Small intestine (tissue), 7 donors: Measurements from ENCODE around the gene OOSP2. TPM values are rescaled to one million over a fixed set of nuclear protein-coding genes. Genes with fewer than 3 reads are reported as not detected.
"Not testable (repeated sequence)": the region's sequence is repeated elsewhere in the genome, so short reads cannot be mapped to it uniquely, and the experiment has no call there.

Experiments
- DNase-seq, 2 donors: peaks; one replicate each; pipeline versions ENCODE4 v3.0.0 to v3.0.0-alpha.2; 2013
- FAIRE-seq: peaks from 2 replicates; lab custom pipeline; 2012; peaks lifted over from hg19 to GRCh38; lab: Jason Lieb, UNC
- H3K27ac ChIP-seq, 3 donors: one replicate each; pipeline ENCODE4 v1.5.1; 2013; ENCODE audit warnings: low read length in 2 of 3, mild to moderate bottlenecking in 2 of 3, control low read depth in 1 of 3, inconsistent platforms in 1 of 3, low read depth in 1 of 3, moderate library complexity in 1 of 3
- H3K27me3 ChIP-seq, 3 donors: one replicate each; pipeline ENCODE4 v1.6.1; 2013; ENCODE audit warnings: low read length in 3 of 3, inconsistent platforms in 1 of 3; ENCODE audit not compliant: control insufficient read depth in 3 of 3, insufficient read depth in 3 of 3
- H3K36me3 ChIP-seq, 3 donors: one replicate each; pipeline ENCODE4 v1.6.1; 2013; ENCODE audit warnings: low read length in 3 of 3, inconsistent platforms in 1 of 3, low read depth in 1 of 3, mild to moderate bottlenecking in 1 of 3, moderate library complexity in 1 of 3; ENCODE audit not compliant: control insufficient read depth in 3 of 3, insufficient read depth in 2 of 3
- H3K4me1 ChIP-seq, 3 donors: one replicate each; pipeline ENCODE4 v1.6.1; 2013; ENCODE audit warnings: low read length in 2 of 3, inconsistent platforms in 1 of 3, low read depth in 1 of 3, mild to moderate bottlenecking in 1 of 3, moderate library complexity in 1 of 3; ENCODE audit not compliant: control insufficient read depth in 3 of 3, insufficient read depth in 2 of 3
- H3K4me3 ChIP-seq, 3 donors: one replicate each; pipeline ENCODE4 v1.5.1; 2013; ENCODE audit warnings: low read length in 3 of 3, control low read depth in 1 of 3, inconsistent platforms in 1 of 3, low read depth in 1 of 3, mild to moderate bottlenecking in 1 of 3, moderate library complexity in 1 of 3
- H3K9me3 ChIP-seq, 2 donors: one replicate each; pipeline ENCODE4 v1.6.1; 2013; ENCODE audit warnings: low read depth in 1 of 2, low read length in 1 of 2; ENCODE audit not compliant: control insufficient read depth in 2 of 2, insufficient read depth in 1 of 2
- WGBS, 3 donors: extraction: QIAGEN DNeasy Blood & Tissue Kit; methylation state at CpG; one replicate each; pipeline ENCODE4 v1.1.7; 2013; 5-methylcytosine and 5-hydroxymethylcytosine counted together
- polyA plus RNA-seq, 4 donors: library from polyadenylated mRNA; stranded (reverse) in 3 of 4; unstranded in 1 of 4; fragments of 200-250 nt in 3 of 4; fragments of 120-200 nt in 1 of 4; gene quantifications; one replicate each; pipeline versions ENCODE4 v1.2.1 to v1.2.3, GENCODE V29; 2013
- donor health status: healthy with polysubstance abuse.
- donor health status: control.
- donor health status: control.
- donor health status: Bipolar disorder and iron deficiency.
- donor health status: healthy.

The OOSP2 gene
- polyA plus RNA-seq, 4 donors, result not detected

DNA sequence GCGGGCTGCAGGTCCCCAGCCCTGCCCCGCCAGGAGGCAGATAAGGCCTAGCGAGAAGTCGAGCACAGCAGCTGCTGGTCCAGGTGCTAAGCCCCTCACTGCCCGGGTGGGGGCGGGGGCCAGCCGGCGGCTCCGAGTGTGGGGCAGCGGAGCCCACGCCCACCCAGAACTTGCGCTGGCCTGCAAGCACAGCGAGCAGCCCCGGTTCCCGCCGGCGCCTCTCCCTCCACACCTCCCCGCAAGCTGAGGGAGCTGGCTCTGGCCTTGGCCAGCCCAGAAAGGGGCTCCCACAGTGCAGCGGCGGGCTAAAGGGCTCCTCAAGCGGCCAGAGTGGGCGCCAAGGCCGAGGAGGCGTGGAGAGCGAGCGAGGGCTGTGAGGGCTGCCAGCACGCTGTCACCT lies 19.8 kb upstream of the OOSP2 start:
- H3K9me3 ChIP-seq, H3K27ac ChIP-seq, H3K4me1 ChIP-seq, H3K4me3 ChIP-seq, DNase-seq, H3K36me3 ChIP-seq, FAIRE-seq, H3K27me3 ChIP-seq: not testable (repeated sequence)
- WGBS, 3 donors, result 93 to 98% (median 98%) methylated on average over 21 to 27 of the region's 27 CpGs

DNA sequence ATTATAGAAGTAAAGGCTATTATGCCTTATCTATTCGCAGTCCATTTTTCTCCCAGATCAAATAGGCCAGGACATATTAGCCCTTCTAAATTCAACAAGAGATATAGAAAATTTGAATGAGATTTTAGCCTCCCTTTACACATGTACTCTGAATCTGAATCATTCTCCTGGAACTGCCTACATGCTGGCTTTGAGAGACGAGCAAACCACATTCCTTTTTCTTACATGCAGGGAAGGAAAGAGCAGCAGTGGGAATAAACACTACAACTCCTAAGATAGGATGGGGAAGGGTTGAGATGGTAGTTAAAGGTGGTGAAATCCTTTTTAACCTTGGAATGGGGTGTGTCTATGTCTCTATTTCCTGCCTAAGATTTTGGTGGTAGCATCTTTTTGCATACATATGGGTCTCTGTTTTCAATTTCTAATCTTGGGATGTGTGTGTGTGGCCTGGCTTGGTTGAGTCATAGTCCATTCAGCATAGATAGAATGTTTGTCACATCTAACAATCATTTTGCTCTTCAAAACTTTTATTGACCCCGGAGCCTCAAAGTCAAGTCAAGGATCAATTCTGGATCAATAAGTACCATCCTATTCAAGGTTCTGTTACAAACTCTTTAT lies 11.1 kb upstream of the OOSP2 start:
- Histone ChIP-seq H3K27me3 (no peaks in the 10 kb centered on the region), H3K4me3 (no peak overlapping the region), H3K9me3 (no peaks in the 10 kb centered on the region), H3K36me3 (no peaks in the 10 kb centered on the region), H3K4me1 (no peaks in the 10 kb centered on the region), H3K27ac (no peak overlapping the region)
- 85 to 88% (median 87%) methylated on average over 3 of the region's 3 CpGs for WGBS, 3 donors
- no peak for FAIRE-seq
- DNase-seq, result no peak

DNA sequence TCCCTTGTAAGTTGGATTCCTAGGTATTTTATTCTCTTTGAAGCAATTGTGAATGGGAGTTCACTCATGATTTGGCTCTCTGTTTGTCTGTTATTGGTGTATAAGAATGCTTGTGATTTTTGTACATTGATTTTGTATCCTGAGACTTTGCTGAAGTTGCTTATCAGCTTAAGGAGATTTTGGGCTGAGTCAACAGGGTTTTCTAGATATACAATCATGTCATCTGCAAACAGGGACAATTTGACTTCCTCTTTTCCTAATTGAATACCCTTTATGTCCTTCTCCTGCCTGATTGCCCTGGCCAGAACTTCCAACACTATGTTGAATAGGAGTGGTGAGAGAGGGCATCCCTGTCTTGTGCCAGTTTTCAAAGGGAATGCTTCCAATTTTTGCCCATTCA lies 10.2 kb downstream of the OOSP2 start:
- not testable (repeated sequence) for FAIRE-seq, H3K27me3 ChIP-seq, H3K4me1 ChIP-seq, H3K27ac ChIP-seq, H3K36me3 ChIP-seq, H3K9me3 ChIP-seq, DNase-seq, H3K4me3 ChIP-seq

DNA sequence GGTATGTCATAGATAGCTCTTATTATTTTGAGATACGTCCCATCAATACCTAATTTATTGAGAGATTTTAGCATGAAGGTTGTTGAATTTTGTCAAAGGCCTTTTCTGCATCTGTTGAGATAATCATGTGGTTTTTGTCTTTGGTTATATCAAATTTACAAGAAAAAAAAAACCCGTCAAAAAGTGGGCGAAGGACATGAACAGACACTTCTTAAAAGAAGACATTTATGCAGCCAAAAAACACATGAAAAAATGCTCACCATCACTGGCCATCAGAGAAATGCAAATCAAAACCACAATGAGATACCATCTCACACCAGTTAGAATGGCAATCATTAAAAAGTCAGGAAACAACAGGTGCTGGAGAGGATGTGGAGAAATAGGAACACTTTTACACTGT lies 10.6 kb downstream of the OOSP2 start:
- not testable (repeated sequence) for H3K9me3 ChIP-seq, H3K4me1 ChIP-seq, H3K4me3 ChIP-seq, FAIRE-seq, DNase-seq, H3K36me3 ChIP-seq, H3K27ac ChIP-seq, H3K27me3 ChIP-seq
- 48 to 82% (median 65%) methylated on average over 3 of the region's 3 CpGs for WGBS, 3 donors

DNA sequence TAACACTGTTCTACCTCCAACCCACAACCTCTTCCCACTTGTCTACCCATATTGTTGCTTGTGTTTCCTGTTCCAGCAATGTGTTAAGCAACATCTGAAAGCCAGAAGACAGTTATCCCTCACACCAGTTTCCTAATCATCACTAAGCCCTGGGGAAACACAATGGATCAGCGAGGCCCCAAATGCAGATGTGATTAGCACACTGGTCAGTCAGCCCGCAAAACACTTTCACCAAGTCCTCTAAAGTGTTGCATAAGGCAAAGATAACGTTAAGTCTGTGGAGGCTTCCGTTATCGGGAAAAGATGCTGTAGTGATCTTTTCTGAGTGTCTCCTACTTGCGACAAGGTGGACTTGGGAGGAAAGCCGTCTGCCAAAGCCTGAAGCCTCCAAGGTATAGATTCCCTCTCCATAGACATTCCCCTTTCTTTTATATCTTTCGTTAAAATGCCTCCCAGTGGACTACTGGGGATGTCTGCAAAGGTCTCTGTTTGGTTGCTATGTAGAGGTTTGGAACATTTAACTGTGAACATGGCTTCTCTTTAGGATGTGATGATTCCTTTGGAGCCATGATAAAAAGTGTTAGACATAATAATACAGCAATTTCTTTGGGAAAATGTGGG lies 16.2 kb downstream of the OOSP2 start, which contains the start of gene MS4A3:
TSS of gene MS4A3 (plus strand) at position 317 of the 621 bp plus-strand sequence. CDS start 4,496 bp downstream, outside the sequence.
- no peak within 1 kb of the TSS for H3K4me3 ChIP-seq
- H3K4me1 ChIP-seq, result no peaks in the 10 kb centered on the region
- WGBS, 3 donors, result 77 to 80% (median 79%) methylated on average over 8 of the region's 8 CpGs
- FAIRE-seq (no peak), DNase-seq (no peak)
- H3K9me3 ChIP-seq, result no peaks in the 10 kb centered on the region
- no peak within 1 kb of the TSS for H3K27ac ChIP-seq
- no peaks in the 10 kb centered on the region for H3K36me3 ChIP-seq
- H3K27me3 ChIP-seq, result no peaks in the 10 kb centered on the region

DNA sequence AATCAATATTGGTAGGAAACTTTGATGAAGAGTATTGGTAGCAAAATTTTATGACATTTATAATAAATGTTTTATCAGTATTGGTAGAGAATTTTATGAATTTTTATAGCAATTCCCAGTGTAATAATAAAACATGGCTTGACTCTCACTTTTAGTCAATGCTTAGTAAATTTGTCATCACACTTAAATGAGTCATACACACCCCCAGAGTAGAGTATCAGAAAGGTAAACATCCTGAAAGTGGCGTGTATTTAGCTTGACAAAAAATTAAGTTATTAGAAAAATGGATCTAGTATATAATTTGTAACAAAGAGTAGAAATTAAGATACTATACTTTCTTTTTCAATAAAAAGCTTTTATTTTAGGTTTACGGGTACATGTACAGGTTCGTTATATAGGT lies 18.8 kb downstream of the OOSP2 start:
- Histone ChIP-seq H3K27ac (no peak overlapping the region), H3K4me1 (no peaks in the 10 kb centered on the region), H3K36me3 (no peaks in the 10 kb centered on the region), H3K9me3 (no peaks in the 10 kb centered on the region), H3K27me3 (no peaks in the 10 kb centered on the region), H3K4me3 (no peak overlapping the region)
- DNase-seq (no peak), FAIRE-seq (no peak)
- 66 to 75% (median 68%) methylated on average over 3 of the region's 3 CpGs for WGBS, 3 donors

DNA sequence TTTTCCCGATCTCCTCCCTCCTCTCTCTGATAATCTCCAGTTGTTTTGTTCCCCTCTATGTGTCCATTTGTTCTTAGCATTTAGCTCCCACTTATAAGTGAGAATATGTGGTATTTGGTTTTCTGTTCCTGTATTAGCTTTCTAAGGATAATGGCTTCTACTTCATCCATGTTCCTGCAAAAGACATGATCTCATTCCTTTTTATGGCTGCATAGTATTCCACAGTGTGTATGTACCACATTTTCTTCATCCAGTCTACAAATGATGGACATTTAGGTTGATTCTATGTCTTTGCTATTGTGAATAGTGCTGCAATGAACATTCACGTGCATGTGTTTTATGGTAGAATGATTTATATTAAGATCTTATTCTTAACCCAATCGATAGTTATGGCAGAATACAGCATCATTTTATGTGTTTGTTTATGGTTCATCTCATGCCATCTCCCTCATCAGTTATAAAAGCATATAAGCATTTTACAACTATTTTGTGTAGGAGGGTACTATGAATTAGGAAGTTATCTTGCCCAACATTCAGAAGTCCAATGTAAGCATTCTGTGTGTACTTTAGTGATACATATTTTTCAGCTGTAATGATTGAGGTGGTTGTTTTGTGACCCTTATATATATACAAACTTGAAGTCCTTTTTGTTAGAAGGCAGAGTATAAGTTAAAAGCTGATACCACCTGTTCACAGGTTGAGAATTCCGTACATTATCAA lies 19.5 kb downstream of the OOSP2 start:
- Histone ChIP-seq H3K27ac (no peak overlapping the region), H3K27me3 (no peaks in the 10 kb centered on the region), H3K4me3 (no peak overlapping the region), H3K4me1 (no peaks in the 10 kb centered on the region), H3K36me3 (no peaks in the 10 kb centered on the region), H3K9me3 (no peaks in the 10 kb centered on the region)
- DNase-seq (no peak), FAIRE-seq (no peak)
- 93 to 96% (median 96%) methylated on average over 4 of the region's 4 CpGs for WGBS, 3 donors

DNA sequence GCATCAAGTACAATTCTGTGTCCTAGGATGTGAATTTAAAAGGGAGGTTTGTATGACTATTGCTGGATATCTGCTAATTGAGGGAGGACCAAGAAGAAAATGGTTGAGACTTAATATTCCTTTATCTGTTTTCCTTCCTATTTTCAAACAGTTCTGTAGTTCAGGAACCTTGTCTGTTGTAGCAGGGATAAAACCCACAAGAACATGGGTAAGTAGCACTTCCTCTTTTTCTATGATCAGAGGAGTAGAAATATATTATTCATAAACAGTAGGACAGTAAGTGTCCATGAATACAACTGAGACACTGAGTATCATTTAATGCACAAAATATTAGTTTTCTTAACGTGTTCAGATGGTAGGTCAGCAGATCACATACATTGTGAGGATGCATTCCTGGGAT lies 23.9 kb downstream of the OOSP2 start:
- DNase-seq (no peak), FAIRE-seq (no peak)
- Histone ChIP-seq H3K27me3 (no peaks in the 10 kb centered on the region), H3K27ac (no peak overlapping the region), H3K36me3 (no peaks in the 10 kb centered on the region), H3K4me3 (no peak overlapping the region), H3K9me3 (no peaks in the 10 kb centered on the region), H3K4me1 (no peaks in the 10 kb centered on the region)
- WGBS, 3 donors, result 73 to 87% (median 77%) methylated on average over 1 of the region's 1 CpG
